GM21529 (cell line): ENCODE data around the gene PER2.

Experiments used
- ATAC-seq: cut with Tn5 transposase; IDR thresholded peaks from one replicate; pipeline ENCODE4 v1.9.1; 2021; ENCODE audit not compliant: unreplicated experiment

The PER2 gene

GRCh38 chr2:238231809-238232208 lies 56.6 kb downstream of the PER2 start:
- no peak for ATAC-seq

DNA sequence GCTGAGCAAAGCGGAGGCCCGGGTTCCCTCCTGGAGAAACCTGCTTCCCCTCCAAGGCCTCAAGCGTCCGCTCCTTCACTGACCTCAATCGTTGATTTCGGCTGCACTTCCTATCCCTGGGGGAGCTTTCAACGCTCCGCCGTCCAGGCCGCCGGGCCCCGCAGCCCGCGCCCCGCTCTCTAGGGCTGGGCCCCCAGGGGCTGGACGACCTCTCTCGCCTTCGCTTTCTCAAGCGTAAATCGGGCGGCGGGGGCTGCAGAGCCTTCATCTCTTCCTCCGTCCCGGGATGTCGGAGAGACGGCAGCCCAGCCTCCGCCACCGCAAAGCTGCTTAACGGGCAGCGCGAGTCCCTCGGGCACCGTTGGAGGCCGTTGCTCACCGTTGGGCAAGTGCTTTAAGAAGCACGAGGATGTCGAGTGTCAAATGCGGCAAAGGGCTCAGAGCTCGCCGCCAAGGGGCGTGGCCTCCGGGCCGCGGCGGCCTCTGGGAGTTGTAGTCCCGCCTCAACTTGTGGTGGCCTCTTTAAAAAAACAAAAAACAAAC lies 57.1 kb downstream of the PER2 start:
- ATAC-seq = peak; percentile 54

DNA sequence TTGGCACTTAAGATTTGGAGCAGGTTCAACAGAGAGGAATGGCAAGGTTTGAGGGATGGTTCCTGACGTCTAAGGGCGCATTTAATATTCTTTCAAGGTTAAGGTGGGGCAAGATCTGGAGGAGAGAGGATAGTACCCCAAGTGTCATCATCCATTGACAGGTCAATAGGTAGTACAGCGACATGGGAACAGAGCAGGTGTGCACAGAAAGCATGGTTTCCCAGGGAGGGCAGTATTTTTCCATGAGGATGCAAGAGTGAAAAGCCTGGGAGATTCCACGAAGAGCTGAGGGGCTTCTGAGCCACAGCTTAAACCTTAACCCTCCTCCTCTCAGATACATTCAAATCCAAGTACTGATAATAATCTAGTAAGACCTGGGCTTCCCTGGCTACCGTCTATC lies 57.7 kb downstream of the PER2 start:
- no peak for ATAC-seq

GRCh38 chr2:238228700-238229099 lies 59.7 kb downstream of the PER2 start:
- no peak for ATAC-seq

DNA sequence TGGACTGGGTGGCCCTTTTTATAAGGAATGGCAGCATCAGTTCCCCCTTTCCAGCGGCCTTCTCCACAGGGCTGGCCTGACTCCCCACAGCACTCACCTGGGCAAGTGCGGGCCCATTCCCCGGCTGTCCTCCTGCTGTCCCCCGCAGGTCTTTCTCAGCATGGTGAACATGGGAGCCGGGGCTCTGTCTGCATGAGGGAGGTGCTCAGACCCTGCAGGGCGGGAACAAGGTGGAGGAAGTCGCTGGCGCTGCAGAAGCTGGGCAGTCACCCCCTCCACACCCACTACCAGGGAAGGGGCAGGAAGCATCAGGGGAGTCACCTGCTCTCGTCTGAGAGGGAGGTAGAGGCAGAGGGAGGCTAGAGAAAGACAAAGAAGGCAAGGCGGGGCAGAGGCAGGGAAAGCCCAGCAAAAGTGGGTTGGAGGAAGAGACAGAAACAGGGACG lies 60.8 kb downstream of the PER2 start:
- ATAC-seq = no peak

DNA sequence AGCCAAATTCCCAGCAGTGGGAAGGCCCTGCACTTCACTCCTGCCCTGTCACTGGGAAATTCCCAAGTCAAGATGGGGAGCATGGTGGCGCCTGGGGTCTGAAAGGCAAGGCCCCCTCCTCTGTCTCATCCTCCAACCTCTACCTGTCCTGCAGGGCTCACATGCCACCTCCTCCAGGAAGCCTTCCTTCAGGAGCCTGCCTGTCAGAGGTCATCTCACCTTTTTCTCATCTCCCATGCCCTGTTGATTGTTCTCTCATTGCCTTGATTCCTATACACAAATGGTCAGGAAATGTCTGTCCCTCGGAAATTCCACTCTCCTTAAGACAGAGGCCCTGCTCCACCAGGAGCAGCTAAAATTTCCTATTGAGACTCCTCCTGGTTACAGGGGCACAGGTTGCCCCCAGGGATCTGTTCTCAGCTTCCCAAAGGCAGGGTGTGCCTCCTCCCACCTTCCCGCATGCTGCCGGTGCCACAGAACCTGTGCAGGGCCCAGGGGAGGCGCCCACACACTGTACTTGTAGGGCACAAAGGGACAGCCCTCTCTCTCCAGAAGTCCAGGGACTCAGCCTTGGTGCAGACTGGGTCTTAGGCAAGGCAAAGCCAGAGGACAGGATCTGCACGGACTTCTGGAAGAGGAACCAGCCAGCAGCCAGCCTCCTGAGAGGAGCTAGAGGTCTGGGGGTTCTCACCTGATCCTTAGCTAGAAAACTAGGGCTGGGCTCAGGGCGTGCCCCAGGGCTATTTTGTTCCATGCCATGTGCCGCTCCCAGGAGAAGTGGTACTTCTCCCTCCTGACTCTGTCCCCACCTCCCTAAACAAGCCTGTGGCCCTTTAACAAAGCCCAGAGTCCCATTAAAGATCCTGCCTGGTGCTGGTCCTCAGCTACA lies 61.5 kb downstream of the PER2 start:
- no peak for ATAC-seq

DNA sequence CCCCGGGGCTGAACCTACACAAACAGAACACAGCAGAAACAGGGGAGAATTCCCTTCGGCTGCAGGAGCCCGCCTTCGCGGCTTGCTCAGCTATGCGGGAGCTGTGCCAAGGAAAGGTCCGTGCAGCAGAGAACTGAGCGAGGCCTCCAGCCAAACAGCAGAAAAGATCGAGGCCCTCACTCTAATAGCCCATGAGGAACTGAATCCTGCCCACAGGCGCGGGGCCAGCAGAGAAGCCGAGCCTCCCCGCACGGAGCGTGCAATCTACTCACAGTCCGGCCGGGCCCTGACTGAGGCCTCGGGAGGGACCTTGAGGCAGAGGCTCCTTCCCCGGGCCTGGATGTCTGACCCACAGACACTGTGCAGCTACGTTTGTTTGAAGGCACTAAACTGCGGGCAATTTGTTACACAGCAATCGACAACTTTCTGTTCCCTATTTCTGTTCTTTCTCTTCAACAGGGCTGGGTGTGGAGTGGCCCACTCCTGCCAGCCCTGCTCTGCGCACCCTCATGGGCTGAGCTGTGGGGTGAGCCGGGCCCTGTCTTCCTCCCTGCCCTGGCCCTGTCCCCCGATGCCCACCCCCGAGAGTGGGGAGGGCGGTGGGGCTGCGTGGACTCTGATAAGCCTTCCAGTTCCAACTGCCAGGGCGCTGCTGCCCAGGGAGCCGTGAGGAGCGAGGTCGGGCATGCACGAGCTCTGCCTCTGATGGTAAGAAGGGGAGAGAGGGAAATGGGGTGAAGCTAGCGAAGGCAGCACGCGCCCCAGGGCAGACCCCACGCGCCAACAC lies 62.3 kb downstream of the PER2 start:
- no peak for ATAC-seq

DNA sequence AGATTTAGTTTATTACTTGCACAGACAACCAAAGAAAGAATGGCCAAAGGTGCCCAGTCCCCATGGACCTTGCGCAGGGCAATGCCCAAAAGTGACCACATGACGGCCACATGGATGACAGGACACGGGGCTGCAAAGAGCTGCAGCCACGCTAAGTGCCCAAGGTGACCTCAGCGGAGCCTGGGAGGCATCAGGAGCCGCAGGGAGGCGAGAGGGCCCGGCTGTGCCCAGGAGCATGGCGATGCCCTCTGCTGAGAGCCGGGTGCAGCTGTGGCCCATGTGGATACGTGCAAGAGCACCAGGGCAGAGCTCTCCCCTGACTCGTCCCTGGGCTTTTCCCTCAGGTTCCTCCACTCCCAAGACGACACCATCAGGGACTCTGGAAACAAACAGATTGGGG lies 63.3 kb downstream of the PER2 start:
- ATAC-seq = no peak

DNA sequence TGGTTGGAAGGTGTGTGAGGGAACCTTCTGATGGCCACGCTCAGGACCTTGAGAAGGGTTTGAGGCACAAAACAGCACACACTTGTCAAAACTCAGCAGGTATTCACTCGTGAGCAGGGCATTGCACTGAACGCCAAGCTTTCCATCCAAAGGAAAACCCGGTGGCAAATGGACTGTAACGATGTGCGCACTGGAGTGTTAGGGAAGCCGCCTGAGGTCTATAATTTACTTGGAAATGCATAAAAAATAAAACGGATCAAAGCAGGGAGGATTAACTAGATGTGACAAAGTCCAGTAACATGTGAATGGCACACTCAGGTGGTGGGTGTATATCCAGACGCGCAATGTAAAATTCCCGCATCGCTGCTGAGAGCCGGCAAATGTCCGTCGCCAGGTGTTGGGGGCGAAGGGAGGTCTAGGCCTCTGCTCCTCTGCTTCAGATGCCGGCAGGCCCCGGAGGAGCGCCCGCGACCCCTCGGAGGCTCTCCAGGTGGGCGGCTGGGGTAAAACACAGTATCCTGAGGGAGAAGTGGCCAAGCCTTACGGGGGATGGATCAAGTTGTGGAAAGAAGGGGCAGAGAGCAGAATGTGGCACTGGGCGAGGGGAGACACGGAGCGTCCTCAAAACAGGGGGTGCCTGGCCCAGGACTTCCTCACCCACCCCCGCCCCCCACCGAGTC lies 63.9 kb downstream of the PER2 start:
- no peak for ATAC-seq

DNA sequence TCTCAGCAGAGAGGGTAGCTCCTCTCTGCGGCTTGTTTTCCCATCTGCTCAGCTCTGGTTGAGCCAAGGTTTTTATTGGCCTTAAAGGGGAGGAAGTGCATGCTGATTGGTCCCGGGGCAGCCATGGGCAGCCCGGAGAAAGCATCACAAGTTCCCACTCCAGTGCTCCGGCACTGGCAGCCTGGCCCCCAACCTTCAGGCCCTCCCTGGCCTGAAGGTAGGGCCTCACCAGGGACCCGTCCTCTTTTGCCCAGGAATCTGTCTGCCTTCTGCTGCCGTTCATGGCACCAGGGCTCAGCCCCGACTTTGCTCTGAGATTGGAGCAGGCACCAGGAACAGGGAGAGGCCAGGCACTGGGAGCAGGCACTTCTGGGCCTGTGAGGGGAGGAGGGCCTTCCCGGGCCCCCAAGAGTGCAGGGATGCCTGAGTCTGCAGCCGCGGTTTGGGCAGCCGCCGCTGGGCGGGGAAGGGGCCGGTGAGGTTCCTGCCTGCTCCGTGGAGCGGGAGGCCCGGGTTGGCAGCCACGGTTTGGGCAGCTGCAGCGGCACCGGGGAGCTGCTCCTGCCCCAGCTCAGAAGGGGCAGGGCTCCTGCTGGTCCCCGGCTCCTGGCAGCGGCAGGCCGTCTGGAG lies 67.4 kb downstream of the PER2 start:
- no peak for ATAC-seq

DNA sequence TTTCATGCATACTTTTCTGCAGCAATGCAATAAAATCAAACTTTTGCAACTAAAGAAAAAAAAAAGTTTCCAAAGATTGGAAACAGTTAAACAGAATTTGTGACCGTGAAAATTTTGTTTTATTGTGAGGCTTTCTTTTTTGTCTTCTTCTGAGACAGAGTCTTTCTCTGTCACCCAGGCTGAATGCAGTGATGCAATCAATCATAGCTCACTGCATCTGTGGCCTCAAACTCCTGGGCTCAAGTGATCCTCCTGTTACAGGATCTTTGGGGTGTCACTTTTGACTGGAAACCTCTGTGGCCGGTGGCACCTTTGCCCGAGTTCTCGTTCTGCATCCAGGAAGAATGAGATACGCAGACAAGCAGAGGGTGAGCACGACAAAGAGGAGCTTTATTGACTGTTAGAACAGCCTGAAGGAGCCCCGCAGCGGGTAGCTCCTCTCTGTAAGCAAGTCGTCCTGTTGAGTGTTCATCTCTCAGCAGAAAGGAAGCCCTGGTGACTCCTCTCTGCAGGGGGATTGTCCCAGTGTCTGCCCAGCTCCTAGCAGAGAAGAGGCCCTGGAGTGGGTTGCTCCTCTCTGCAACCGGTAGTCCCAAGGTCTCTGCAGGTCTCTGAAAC lies 68.0 kb downstream of the PER2 start:
- no peak for ATAC-seq

DNA sequence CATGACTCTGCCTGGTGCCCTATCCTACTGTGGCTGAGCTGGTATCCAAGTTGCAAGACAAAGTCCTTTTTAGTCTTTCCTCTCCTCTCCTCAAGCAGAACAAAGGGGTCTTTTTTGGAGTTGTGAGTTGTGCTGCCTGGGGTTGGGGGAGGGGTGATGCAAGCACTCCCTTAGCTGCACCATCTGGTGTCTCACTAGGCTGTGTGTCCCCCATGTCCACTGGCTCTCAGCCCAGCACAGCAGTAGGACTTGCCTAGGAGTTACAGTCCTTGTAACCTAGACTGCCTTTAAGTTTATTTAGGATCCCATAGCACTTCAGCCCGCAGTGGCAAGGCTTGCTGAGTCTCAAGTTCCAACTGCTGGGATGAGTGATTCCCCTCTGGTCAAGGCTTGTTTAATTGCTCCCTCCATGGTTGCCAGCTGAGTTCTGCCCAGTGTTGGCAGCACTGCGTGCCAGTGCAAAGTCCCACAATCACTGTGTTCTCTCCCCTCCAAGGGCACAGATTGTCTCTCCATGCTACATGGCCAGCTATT lies 71.7 kb downstream of the PER2 start:
- ATAC-seq = no peak

GRCh38 chr2:238207006-238207405 lies 81.4 kb downstream of the PER2 start:
- ATAC-seq = no peak

DNA sequence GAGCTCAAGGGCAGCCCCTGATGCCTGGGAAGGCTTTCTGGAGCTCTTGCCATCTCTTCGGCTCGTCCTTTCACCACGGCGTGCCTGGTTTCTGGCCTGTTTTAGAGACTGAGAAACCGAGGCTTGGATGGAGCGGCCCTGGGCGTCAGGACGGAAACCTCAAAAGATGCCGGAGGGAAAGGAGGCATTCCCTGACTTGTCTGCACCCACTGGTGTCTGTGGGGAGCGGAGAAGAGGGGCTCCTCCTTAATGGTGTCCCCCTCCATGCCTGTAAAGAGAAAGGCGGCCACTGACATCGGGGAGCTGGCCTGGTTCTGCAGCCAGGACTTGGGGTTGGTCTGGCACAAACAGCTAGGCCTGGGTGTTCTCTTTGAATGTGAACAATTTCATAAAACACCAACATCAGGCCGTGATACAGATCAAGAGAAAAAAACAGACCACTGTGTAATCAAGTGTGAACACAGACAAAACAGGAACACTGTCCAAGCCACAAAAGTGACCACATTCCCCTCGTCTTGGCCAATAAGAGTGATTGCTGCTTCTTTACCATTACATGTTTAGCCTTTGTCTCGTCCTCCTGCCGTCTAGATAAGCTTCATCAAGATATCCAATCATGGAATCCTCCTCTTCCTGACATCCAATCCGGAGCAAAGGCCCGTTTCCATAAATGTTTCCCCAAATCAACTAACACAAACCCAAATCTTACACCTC lies 84.3 kb downstream of the PER2 start:
- peak; percentile 18 for ATAC-seq

- peak; percentile 94 for ATAC-seq
Measured at GRCh38 chr2:238203094-238203972, 85.1 kb downstream of the PER2 start, which contains the start of gene ILKAP. Gene ILKAP, minus strand, starts transcription at chr2:238203695. Its CDS starts 142 bp downstream, at chr2:238203553.

DNA sequence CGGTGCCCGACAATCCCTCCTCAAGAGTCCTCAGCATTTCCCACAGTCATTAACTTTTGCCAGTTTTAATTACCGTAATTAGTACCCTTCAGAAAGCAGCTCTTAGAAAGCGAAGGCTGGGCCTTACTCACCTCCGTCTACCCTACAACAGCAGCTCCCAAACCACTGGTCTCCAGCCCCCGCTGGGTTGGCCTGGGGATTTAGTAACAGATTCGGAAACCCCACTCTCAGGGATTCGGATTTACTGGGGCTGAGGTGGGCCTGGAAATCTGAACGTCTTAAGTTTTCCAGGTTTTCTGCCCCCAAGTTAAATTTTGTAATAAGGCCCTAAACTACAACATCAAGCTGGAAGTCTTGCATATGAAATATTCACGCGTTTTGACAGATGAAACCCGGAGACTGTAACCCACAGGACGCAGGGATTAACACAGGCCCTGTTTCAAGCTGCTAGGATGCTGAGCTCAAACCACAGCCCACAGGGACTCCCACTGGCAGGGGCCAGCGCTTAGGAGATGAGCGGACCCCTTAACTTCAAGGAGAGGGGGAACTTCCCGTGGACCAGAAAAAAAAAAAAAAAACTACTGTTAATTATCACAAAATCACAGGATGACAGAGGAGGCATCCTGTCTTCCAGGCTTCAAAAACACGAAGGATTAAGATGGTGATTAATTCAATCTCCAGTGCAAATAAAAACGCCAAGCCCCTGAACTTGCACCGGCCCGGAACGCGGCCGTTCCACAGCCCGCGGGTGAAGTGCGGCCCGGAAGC lies 85.9 kb downstream of the PER2 start:
- ATAC-seq = no peak
